DND-41 (cell line): Measurements from ENCODE around the gene NEURL1.

Experiments
- ATAC-seq: fragments of 200-7000 bp; cut with Tn5 transposase; 3 replicates; pipeline ENCODE4 v1.9.1; 2021; ENCODE audit warnings: low read depth; ENCODE audit not compliant: insufficient read depth
- DNase-seq: peaks from one replicate; pipeline ENCODE4 v3.0.0-alpha.2; 2020
- H2AFZ ChIP-seq: 2 replicates; pipeline ENCODE4 v1.6.0; 2012; ENCODE audit warnings: low read depth, low read length
- H3K27ac ChIP-seq: 2 replicates; pipeline ENCODE4 v1.5.1; 2012; ENCODE audit warnings: low read length, inconsistent platforms
- H3K27me3 ChIP-seq: fragments of 200-600 bp; sonication (generic); 2 replicates; pipeline ENCODE4 v1.6.0; 2012; ENCODE audit warnings: low read length, mild to moderate bottlenecking, inconsistent platforms; ENCODE audit not compliant: insufficient read depth, poor library complexity
- H3K36me3 ChIP-seq: 2 replicates; pipeline ENCODE4 v1.5.1; 2012; ENCODE audit warnings: low read length, inconsistent platforms; ENCODE audit not compliant: insufficient read depth
- H3K4me1 ChIP-seq: 2 replicates; pipeline ENCODE4 v1.5.1; 2012; ENCODE audit warnings: mild to moderate bottlenecking, low read length; ENCODE audit not compliant: insufficient read depth
- H3K4me2 ChIP-seq: 2 replicates; pipeline ENCODE4 v1.6.0; 2012; ENCODE audit warnings: mild to moderate bottlenecking, moderate library complexity, low read length, inconsistent platforms; ENCODE audit not compliant: insufficient read depth
- H3K4me3 ChIP-seq, 2 experiments: fragments of 200-600 bp in 1 of 2; shearing (Covaris generic) in 1 of 2; 2 replicates each; pipeline ENCODE4 v1.5.1; 2012 to 2016; ENCODE audit warnings: inconsistent platforms in 2 of 2, low read length in 2 of 2, mild to moderate bottlenecking in 2 of 2, low read depth in 1 of 2, moderate library complexity in 1 of 2
- H3K79me2 ChIP-seq: 2 replicates; pipeline ENCODE4 v1.6.0; 2012; ENCODE audit warnings: low read length, inconsistent platforms; ENCODE audit not compliant: insufficient read depth
- H3K9ac ChIP-seq: 2 replicates; pipeline ENCODE4 v1.6.0; 2012; ENCODE audit warnings: low read depth, mild to moderate bottlenecking, inconsistent platforms, low read length, moderate library complexity
- H3K9me3 ChIP-seq: 2 replicates; pipeline ENCODE4 v1.5.1; 2012; ENCODE audit warnings: low read length, moderate library complexity, mild to moderate bottlenecking, inconsistent platforms; ENCODE audit not compliant: insufficient read depth, severe bottlenecking
- H4K20me1 ChIP-seq: 2 replicates; pipeline ENCODE4 v1.6.0; 2012; ENCODE audit warnings: low read length; ENCODE audit not compliant: insufficient read depth
- CTCF ChIP-seq: IDR thresholded peaks from 2 replicates; pipeline ENCODE4 v1.5.1; 2012; ENCODE audit warnings: borderline replicate concordance, low read length, moderate library complexity, mild to moderate bottlenecking; ENCODE audit not compliant: poor library complexity, severe bottlenecking; ENCODE audit errors: extremely low read depth
- EZH2 ChIP-seq: IDR thresholded peaks from 3 replicates; pipeline ENCODE4 v1.6.1; 2012; ENCODE audit warnings: borderline replicate concordance, low read depth, mild to moderate bottlenecking, moderate library complexity, low read length, inconsistent platforms; ENCODE audit not compliant: severe bottlenecking

NEURL1 gene

GRCh38 chr10:103627111-103627892, 133.8 kb downstream of the NEURL1 start:
- no peak for ATAC-seq
- Histone ChIP-seq H3K4me2 (no peak overlapping the region), H3K4me1 (no peaks in the 10 kb centered on the region), H3K9ac (no peak overlapping the region), H3K36me3 (peaks cover 30% of the 10 kb centered on the region), H3K27ac (no peak overlapping the region), H3K9me3 (no peaks in the 10 kb centered on the region), H2AFZ (no peak overlapping the region), H3K4me3 (no peak overlapping the region), H3K27me3 (no peaks in the 10 kb centered on the region), H3K79me2 (no peaks in the 10 kb centered on the region), H4K20me1 (peaks cover 3% of the 10 kb centered on the region; the same call in 1 of the 2 replicates)
- TF ChIP-seq CTCF (no peak), EZH2 (no peak)
- no peak for DNase-seq

GRCh38 chr10:103627893-103628292, 134.4 kb downstream of the NEURL1 start:
- Histone ChIP-seq H3K4me1 (no peaks in the 10 kb centered on the region), H4K20me1 (peaks cover 3% of the 10 kb centered on the region; the same call in 1 of the 2 replicates), H3K79me2 (no peaks in the 10 kb centered on the region), H3K27ac (no peak overlapping the region), H3K9ac (no peak overlapping the region), H3K4me2 (no peak overlapping the region), H3K4me3 (no peak overlapping the region), H2AFZ (no peak overlapping the region), H3K27me3 (no peaks in the 10 kb centered on the region), H3K36me3 (peaks cover 29% of the 10 kb centered on the region), H3K9me3 (no peaks in the 10 kb centered on the region)
- ATAC-seq, result no peak
- TF ChIP-seq EZH2, result no peak
- no peak for DNase-seq

- ATAC-seq (no peak), DNase-seq (no peak)
- Histone ChIP-seq H3K4me3 (no peak overlapping the region), H4K20me1 (peaks cover 10% of the 10 kb centered on the region), H3K79me2 (no peaks in the 10 kb centered on the region), H3K27ac (no peak overlapping the region), H3K4me1 (no peaks in the 10 kb centered on the region), H3K9ac (no peak overlapping the region), H3K4me2 (no peak overlapping the region), H2AFZ (no peak overlapping the region), H3K9me3 (no peaks in the 10 kb centered on the region), H3K27me3 (no peaks in the 10 kb centered on the region), H3K36me3 (peaks cover 22% of the 10 kb centered on the region)
- no peak for TF ChIP-seq EZH2
- no peak for TF ChIP-seq CTCF
Measured at GRCh38 chr10:103629581-103629980, 136.1 kb downstream of the NEURL1 start.

GRCh38 chr10:103630156-103630555, 136.7 kb downstream of the NEURL1 start:
- Histone ChIP-seq H3K4me2 (no peak overlapping the region), H3K4me3 (no peak overlapping the region), H3K9me3 (no peaks in the 10 kb centered on the region), H4K20me1 (peaks cover 14% of the 10 kb centered on the region), H3K79me2 (no peaks in the 10 kb centered on the region), H3K36me3 (peaks cover 19% of the 10 kb centered on the region), H3K27me3 (no peaks in the 10 kb centered on the region), H3K9ac (no peak overlapping the region), H3K4me1 (no peaks in the 10 kb centered on the region), H3K27ac (no peak overlapping the region), H2AFZ (no peak overlapping the region)
- no peak for TF ChIP-seq EZH2
- ATAC-seq, result no peak
- DNase-seq, result no peak
